H9 (cell line): ENCODE data around the gene ACSL6. TPM values are rescaled to one million over a fixed set of nuclear protein-coding genes. Genes with fewer than 3 reads are reported as not detected.

Experiments
- DNase-seq: peaks from one replicate; pipeline ENCODE4 v3.0.0-alpha.2; 2017
- H2AFZ ChIP-seq: one replicate; pipeline ENCODE4 v1.6.1; 2013; ENCODE audit warnings: mild to moderate bottlenecking, low read length, control low read depth, moderate library complexity
- H2AK5ac ChIP-seq: 2 replicates; pipeline ENCODE4 v1.6.1; 2013; ENCODE audit warnings: low read length, control low read depth, mixed read lengths; ENCODE audit not compliant: insufficient read length
- H2BK120ac ChIP-seq: one replicate; pipeline ENCODE4 v1.6.1; 2013; ENCODE audit warnings: low read depth, mild to moderate bottlenecking, low read length, control low read depth, inconsistent platforms; ENCODE audit not compliant: poor library complexity, severe bottlenecking
- H2BK12ac ChIP-seq: 2 replicates; pipeline ENCODE4 v1.6.1; 2013; ENCODE audit warnings: low read length, control low read depth, mixed read lengths, low read depth; ENCODE audit not compliant: insufficient read length
- H2BK15ac ChIP-seq: 2 replicates; pipeline ENCODE4 v1.6.1; 2013; ENCODE audit warnings: low read depth, low read length, control low read depth
- H2BK20ac ChIP-seq: one replicate; pipeline ENCODE4 v1.6.1; 2013; ENCODE audit warnings: low read depth, mild to moderate bottlenecking, low read length, control low read depth, inconsistent platforms; ENCODE audit not compliant: poor library complexity, severe bottlenecking
- H2BK5ac ChIP-seq: 2 replicates; pipeline ENCODE4 v1.6.1; 2013; ENCODE audit warnings: low read length, control low read depth, mixed read lengths; ENCODE audit not compliant: insufficient read length
- H3K14ac ChIP-seq: 2 replicates; pipeline ENCODE4 v1.6.1; 2013; ENCODE audit warnings: low read length, control low read depth; ENCODE audit not compliant: insufficient read depth
- H3K18ac ChIP-seq: 2 replicates; pipeline ENCODE4 v1.6.1; 2013; ENCODE audit warnings: low read depth, mild to moderate bottlenecking, mixed read lengths, low read length, control low read depth; ENCODE audit not compliant: insufficient read length
- H3K23ac ChIP-seq: 2 replicates; pipeline ENCODE4 v1.6.1; 2013; ENCODE audit warnings: low read length, control low read depth, mixed read lengths, low read depth; ENCODE audit not compliant: insufficient read length
- H3K23me2 ChIP-seq: 2 replicates; pipeline ENCODE4 v1.6.1; 2013; ENCODE audit warnings: low read depth, mild to moderate bottlenecking, mixed read lengths, low read length, control low read depth; ENCODE audit not compliant: insufficient read length, poor library complexity, severe bottlenecking
- H3K27ac ChIP-seq: 2 replicates; pipeline ENCODE4 v1.5.1; 2013; ENCODE audit warnings: low read length, control low read depth, mixed read lengths, low read depth; ENCODE audit not compliant: insufficient read length
- H3K27me3 ChIP-seq: 2 replicates; pipeline ENCODE4 v1.6.1; 2013; ENCODE audit warnings: low read length, control low read depth, inconsistent platforms; ENCODE audit not compliant: insufficient read depth
- H3K4ac ChIP-seq: 2 replicates; pipeline ENCODE4 v1.6.1; 2013; ENCODE audit warnings: low read depth, mild to moderate bottlenecking, control low read depth, inconsistent platforms, low read length, moderate library complexity
- H3K4me1 ChIP-seq: 2 replicates; pipeline ENCODE4 v1.6.1; 2013; ENCODE audit warnings: low read length, control low read depth, inconsistent platforms; ENCODE audit not compliant: insufficient read depth
- H3K4me2 ChIP-seq: 2 replicates; pipeline ENCODE4 v1.6.1; 2013; ENCODE audit warnings: low read length, control low read depth, mixed read lengths; ENCODE audit not compliant: insufficient read length, insufficient read depth
- H3K56ac ChIP-seq: 2 replicates; pipeline ENCODE4 v1.6.1; 2013; ENCODE audit warnings: low read depth, mild to moderate bottlenecking, mixed read lengths, low read length, control low read depth; ENCODE audit not compliant: insufficient read length
- H3K79me1 ChIP-seq: 2 replicates; pipeline ENCODE4 v1.6.1; 2013; ENCODE audit warnings: low read depth, mild to moderate bottlenecking, moderate library complexity, low read length, control low read depth, inconsistent platforms; ENCODE audit not compliant: insufficient read depth, poor library complexity, severe bottlenecking
- H3K79me2 ChIP-seq: 2 replicates; pipeline ENCODE4 v1.6.1; 2013; ENCODE audit warnings: low read length, control low read depth, inconsistent platforms; ENCODE audit not compliant: insufficient read depth
- H3K9ac ChIP-seq: 2 replicates; pipeline ENCODE4 v1.6.1; 2013; ENCODE audit warnings: low read length, control low read depth, mixed read lengths; ENCODE audit not compliant: insufficient read length; ENCODE audit errors: extremely low read depth
- H3K9me3 ChIP-seq: one replicate; pipeline ENCODE4 v1.6.1; 2013; ENCODE audit warnings: low read depth, low read length, inconsistent platforms; ENCODE audit not compliant: control insufficient read depth
- H3T11ph ChIP-seq: one replicate; pipeline ENCODE4 v1.6.1; 2013; ENCODE audit warnings: mild to moderate bottlenecking, low read length, control low read depth, inconsistent platforms
- H4K20me1 ChIP-seq: one replicate; pipeline ENCODE4 v1.6.1; 2013; ENCODE audit not compliant: control insufficient read depth, insufficient read length, insufficient read depth
- H4K5ac ChIP-seq: 2 replicates; pipeline ENCODE4 v1.6.1; 2013; ENCODE audit warnings: low read depth, mild to moderate bottlenecking, mixed read lengths, low read length, control low read depth; ENCODE audit not compliant: insufficient read length
- H4K8ac ChIP-seq: replicated peaks from 2 replicates; pipeline ENCODE4 v1.6.1; 2013; ENCODE audit warnings: low read length, control low read depth, mixed read lengths, low read depth; ENCODE audit not compliant: insufficient read length
- H4K91ac ChIP-seq: 2 replicates; pipeline ENCODE4 v1.6.1; 2013; ENCODE audit warnings: low read depth, mild to moderate bottlenecking, moderate library complexity, mixed read lengths, low read length, control low read depth; ENCODE audit not compliant: insufficient read length
- H3K27ac Mint-ChIP-seq, 3 experiments: 2 replicates in 2 of 3; 3 replicates in 1 of 3; pipeline ENCODE4 v1.8.0; 2020 to 2021; ENCODE audit warnings: mixed read lengths in 3 of 3, mild to moderate bottlenecking in 1 of 3, moderate library complexity in 1 of 3
- H3K27me3 Mint-ChIP-seq: 2 replicates; pipeline ENCODE4 v1.8.0; 2021; ENCODE audit warnings: low read depth, mild to moderate bottlenecking, moderate library complexity, mixed read lengths
- H3K36me3 Mint-ChIP-seq, 3 experiments: 2 replicates in 2 of 3; 3 replicates in 1 of 3; pipeline ENCODE4 v1.8.0; 2020 to 2021; ENCODE audit warnings: low read depth in 3 of 3, mixed read lengths in 3 of 3; ENCODE audit not compliant: insufficient read depth in 1 of 3
- H3K4me1 Mint-ChIP-seq, 2 experiments: 2 replicates each; pipeline ENCODE4 v1.8.0; 2020; ENCODE audit warnings: mixed read lengths in 2 of 2
- H3K4me3 Mint-ChIP-seq, 2 experiments: 2 replicates in 1 of 2; 3 replicates in 1 of 2; pipeline ENCODE4 v1.8.0; 2020 to 2021; ENCODE audit warnings: mild to moderate bottlenecking in 2 of 2, mixed read lengths in 2 of 2, moderate library complexity in 1 of 2
- H3K9me3 Mint-ChIP-seq, 2 experiments: 2 replicates in 1 of 2; 3 replicates in 1 of 2; pipeline ENCODE4 v1.8.0; 2020; ENCODE audit warnings: mild to moderate bottlenecking in 2 of 2, mixed read lengths in 2 of 2, moderate library complexity in 1 of 2
- CTCF ChIP-seq: fragments of 200-600 bp; sonication (generic); conservative IDR thresholded peaks from 3 replicates; pipeline ENCODE4 v1.8.0; 2021; ENCODE audit warnings: antibody characterized with exemption, mild to moderate bottlenecking
- WGBS: extraction: QIAGEN DNeasy Blood & Tissue Kit; methylation state at CpG from one replicate; pipeline ENCODE4 v1.1.7; 2013; ENCODE audit warnings: missing lambda C conversion rate, low lambda C conversion rate, mixed read lengths; ENCODE audit not compliant: insufficient read length; ENCODE audit errors: extremely low coverage; 5-methylcytosine and 5-hydroxymethylcytosine counted together
- total RNA-seq: library from RNA; stranded (reverse); gene quantifications from 2 replicates; pipeline ENCODE4 v1.2.1, GENCODE V29; 2021

ACSL6 gene
- total RNA-seq, 1 experiment from 2014 or later, result 1.6 TPM

DNA sequence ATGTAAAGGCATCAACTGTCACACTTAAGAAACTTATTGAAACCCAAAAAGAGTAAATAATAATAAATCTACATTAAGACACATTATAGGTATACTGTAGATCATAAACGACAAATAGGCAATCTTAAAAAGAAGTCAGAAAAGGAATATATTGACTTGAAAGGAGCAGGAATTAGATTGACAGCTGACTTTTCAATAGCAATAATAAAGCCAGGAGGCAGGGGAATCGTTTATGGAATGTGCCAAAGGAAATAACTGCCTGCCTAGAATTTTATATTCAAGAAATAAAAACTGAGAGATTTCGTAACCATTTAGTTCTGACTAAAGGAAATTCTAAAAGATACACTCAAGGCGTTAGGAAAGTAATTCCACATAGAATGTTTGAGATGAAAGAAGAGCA, 21.7 kb upstream of the ACSL6 start:
- H3K23ac ChIP-seq, result no peak overlapping the region
- no peaks in the 10 kb centered on the region for H3K79me2 ChIP-seq
- Mint-ChIP-seq H3K4me3 (no peak overlapping the region), H3K9me3 (no peaks in the 10 kb centered on the region), H3K4me1 (no peaks in the 10 kb centered on the region), H3K27me3 (peaks cover 5% of the 10 kb centered on the region), H3K36me3 (no peaks in the 10 kb centered on the region), H3K27ac (no peak overlapping the region)
- H3K4me2 ChIP-seq, result no peak overlapping the region
- H2AFZ ChIP-seq, result no peak overlapping the region
- no peak overlapping the region for H3K14ac ChIP-seq
- H4K8ac ChIP-seq, result no peak overlapping the region
- no peak overlapping the region for H2AK5ac ChIP-seq
- H3K23me2 ChIP-seq, result no peaks in the 10 kb centered on the region
- no peak overlapping the region for H3K9ac ChIP-seq
- no peak for TF ChIP-seq CTCF
- H2BK15ac ChIP-seq, result no peak overlapping the region
- H3K18ac ChIP-seq, result no peak overlapping the region
- H2BK12ac ChIP-seq, result no peak overlapping the region
- no peak overlapping the region for H4K91ac ChIP-seq
- WGBS, result no CpG with 5 or more reads among the region's 4 CpGs
- H4K5ac ChIP-seq, result no peak overlapping the region
- no peaks in the 10 kb centered on the region for H3K79me1 ChIP-seq
- H4K20me1 ChIP-seq, result no peaks in the 10 kb centered on the region
- H3K9me3 ChIP-seq, result no peaks in the 10 kb centered on the region
- no peak for DNase-seq
- H3K4me1 ChIP-seq, result no peaks in the 10 kb centered on the region
- no peak overlapping the region for H3K4ac ChIP-seq
- H3K27me3 ChIP-seq, result no peaks in the 10 kb centered on the region
- no peak overlapping the region for H3K56ac ChIP-seq
- no peak overlapping the region for H2BK20ac ChIP-seq
- no peak overlapping the region for H3T11ph ChIP-seq
- no peak overlapping the region for H2BK5ac ChIP-seq
- no peak overlapping the region for H2BK120ac ChIP-seq
- H3K27ac ChIP-seq, result no peak overlapping the region
